ENCODE measurements around the gene ARHGEF16.

Gene ARHGEF16

DNA sequence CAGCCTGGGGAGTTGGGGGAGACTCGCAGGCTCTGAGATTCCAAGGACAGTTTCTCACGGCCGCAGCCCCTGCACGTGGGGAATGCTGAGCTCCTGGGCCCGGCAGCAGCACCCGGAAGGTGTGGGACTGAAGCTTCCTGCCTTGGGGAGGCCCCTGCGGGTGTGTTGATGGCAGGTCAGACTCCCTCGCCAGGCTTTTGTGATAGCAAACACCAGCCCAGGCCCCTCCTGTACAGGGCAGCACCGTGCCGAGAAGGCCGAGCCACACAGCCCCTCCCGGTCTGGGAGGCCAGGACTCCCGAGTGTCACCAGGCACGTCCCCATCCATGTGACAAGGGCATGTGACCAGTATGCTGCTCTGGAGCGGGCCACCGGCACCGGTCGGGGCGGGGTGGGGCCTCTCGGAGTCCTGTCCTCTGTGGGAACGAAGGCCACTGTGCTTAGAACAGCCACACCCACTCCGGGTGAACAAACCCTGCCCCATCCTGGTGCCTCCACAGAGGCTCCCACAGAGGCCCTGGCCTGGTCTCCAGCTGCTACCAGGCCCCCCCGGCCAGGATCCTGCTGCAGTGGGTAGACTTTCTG is 31.1 kb upstream of the ARHGEF16 start:
- DNase-seq: no peak

DNA sequence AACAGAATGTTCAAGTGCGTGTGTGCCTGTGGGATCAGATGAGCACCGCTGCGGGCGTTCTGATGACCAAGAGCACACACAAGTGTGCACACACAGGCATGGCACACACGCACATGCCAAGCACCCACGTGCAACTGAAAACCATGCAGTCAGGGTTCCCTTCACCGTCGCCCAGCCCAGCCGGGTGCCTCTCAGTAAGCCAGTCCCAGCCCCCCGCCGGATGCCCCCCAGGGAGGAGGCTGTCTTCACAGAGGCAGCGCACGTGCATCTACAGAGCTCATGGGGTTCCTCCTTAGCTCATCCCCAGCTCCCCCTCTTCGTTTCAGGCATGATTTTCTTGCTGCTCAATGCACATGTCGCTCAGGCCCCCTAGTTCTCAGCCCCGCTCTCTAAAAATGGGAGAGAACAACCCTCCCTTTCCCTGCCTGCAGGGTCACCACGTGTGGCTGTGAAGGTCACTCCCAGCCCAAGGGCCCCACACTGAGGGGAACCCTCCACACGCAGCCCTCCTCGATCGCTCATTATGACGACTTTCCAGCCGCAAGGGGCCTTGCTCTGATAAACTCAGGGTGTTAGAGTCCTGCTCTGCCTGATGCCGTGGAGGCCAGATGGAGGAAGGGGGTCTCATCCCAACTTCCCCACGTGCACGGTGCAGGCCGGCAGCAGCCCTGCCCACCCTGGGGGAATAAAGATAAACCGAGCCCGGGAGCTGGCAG is 30.4 kb upstream of the ARHGEF16 start:
- DNase-seq: no peak

DNA sequence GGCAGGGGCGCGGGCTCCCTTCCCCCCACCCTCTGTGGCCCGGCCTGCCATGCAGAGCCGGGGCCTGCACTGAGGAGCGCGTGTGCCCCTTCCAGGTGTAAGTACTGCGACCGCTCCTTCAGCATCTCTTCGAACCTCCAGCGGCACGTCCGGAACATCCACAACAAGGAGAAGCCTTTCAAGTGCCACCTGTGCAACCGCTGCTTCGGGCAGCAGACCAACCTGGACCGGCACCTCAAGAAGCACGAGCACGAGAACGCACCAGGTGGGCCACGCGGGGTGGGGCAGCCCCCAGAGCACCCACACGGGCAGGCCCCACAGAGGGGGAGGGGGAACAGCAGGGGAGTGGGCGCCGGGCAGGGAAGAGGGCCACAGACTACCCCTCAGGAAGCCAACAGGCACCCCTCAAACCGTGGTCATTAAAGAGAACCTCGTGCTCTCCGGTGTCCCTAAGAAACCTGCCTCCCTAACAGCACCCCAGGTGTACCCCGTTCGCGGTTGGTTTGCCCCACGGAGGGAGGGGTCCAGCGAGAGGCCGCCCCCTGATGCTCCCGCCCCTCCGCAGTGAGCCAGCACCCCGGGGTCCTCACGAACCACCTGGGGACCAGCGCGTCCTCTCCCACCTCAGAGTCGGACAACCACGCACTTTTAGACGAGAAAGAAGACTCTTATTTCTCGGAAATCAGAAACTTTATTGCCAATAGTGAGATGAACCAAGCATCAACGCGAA is 28.8 kb upstream of the ARHGEF16 start:
- DNase-seq: no peak

DNA sequence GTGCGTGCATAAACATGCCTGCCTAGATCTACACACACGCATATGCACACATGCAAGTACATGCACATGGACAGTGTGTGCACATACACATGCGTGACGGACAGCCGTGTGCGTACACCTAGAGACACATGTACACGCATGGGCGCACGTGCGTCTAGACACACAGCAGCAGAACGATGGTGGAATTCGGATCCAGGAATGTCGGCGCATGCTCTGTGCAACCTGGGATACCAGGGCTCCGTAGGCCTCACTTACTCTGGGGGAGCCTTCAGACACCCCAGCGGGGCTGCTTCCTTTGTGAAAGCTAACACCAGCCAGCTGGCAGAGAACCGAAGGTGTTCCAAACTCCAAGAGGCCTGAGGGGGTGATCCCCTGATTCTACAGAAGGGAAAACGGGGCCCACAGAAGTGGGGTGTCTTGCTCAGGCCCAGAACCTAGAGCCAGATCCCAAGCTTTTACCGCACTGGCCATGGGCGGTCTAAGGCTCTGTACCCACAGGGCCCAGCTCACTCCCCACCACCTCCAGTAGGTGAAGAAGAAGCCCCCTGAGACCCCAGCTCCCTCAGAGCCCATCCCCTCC is 27.4 kb upstream of the ARHGEF16 start:
- DNase-seq: no peak

DNA sequence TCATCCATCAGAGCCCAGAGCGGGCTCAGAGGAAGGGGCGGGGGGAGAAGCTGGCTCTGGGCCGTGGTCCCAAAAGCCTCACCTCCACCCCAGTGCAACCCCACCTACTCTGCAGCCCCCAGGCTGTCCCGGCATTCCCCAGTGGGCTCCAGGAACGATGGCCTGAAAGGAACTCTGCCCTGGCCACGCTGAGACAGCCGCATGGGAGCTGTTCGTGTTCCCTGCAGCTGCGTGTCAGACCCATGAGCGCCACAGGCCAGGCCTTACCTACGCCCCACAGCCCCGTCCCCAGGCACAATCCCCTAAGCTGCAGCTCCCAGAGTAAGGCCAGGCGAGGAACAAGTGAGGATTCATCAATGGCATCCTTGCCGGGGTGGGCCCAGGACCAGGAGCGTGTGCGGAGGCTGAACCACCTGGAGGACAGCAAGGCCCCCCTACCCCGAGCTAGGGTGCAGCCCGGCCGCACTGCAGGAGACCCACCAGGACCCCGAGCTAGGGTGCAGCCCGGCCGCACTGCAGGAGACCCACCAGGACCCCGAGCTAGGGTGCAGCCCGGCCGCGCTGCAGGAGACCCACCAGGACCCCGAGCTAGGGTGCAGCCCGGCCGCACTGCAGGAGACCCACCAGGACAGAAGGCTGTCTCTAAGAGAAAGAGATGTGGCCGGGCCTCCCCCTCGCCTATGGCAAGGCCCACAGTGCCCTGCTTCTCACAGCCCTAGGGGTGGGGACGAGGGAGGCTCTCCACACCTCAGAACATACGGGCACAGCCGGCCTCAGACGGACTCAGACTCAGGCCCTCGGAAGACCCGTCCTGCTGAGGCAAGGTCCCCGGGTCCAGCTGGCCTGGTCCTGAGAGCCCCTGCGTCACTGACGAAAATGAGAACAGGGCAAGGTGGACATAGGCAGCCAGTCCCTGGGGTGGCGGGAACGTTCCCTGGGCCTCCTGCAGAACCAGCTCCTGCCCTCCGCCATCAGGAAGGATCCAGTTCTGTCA is 26.5 kb upstream of the ARHGEF16 start:
- DNase-seq: no peak

DNA sequence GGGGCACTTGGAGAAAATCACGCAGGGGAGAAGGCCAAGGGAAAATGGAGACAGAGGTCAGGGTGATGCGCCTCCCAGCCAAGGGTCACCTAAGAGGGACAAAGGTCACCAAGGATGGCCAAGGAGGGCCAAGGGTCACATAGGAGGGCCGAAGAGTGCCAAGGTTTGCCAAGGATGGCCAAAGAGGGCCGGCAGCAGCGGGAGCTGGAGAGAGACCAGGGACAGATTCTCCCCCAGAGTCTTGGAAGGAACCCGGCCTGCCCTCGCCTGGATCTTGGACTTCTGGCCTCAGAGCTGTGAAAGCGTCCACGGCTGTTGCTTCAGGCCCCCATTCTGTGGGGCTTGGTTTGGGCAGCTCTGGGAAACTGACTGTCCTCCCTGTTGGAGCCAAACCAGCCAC is 25.6 kb upstream of the ARHGEF16 start:
- DNase-seq: no peak

DNA sequence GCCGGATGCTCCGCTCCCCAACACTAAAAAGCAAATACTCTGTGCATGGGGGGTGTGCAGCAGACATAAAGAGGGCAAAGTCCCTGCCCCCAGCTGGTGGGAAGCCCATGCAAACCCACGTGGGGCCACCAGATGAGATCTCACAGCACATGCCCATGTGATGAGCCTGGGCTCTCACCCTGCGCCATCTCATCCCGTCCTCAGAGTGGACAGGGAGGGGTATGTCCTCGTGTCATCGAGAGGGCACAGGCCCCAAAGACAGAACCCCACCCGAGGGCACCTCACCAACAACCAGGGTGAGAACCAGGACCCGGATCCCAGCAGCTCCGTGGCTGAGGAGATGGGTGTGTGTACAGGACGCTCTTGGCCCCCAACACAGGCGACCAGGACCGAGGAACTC is 25.1 kb upstream of the ARHGEF16 start:
- no peak for DNase-seq

DNA sequence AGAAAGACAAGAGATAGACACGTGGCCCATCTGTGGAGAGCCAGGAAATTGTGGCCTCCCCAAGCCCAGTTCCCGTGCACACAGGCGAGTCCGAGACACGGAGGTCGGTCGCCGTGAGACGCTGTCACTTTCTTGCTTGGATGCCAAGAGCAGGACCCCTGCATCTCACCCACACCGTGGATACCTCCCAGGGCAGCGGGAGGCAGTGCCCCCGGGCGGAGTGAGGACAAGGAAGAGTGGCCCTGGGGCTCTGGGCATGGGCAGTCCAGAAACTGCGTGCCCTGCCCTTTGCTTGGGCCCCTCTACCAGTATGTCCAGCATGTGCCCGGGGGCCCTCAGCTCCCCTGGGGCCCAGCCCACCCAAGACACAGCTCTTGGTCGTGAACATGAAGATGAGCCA is 24.7 kb upstream of the ARHGEF16 start:
- DNase-seq: no peak

DNA sequence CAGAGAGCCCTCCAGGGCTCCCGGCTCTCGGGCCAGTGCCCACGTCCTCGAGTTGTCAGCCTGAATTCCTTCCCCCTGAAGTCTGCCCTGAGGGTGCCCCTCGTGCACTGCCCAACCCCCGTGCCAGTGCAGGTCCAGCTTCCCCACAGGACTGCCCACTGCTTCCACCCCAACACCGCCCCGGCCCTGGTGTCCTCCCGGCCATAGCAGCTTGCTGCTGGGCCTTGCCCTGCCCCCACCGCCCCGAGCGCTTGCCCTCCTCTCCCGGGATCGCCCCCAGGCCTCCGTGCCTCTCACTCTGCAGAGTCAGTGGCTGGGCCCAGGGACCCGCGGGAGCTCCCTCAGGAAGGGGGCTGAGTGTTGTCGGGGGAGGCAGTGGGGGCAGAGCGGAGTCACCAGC is 24.1 kb upstream of the ARHGEF16 start:
- no peak for DNase-seq

DNA sequence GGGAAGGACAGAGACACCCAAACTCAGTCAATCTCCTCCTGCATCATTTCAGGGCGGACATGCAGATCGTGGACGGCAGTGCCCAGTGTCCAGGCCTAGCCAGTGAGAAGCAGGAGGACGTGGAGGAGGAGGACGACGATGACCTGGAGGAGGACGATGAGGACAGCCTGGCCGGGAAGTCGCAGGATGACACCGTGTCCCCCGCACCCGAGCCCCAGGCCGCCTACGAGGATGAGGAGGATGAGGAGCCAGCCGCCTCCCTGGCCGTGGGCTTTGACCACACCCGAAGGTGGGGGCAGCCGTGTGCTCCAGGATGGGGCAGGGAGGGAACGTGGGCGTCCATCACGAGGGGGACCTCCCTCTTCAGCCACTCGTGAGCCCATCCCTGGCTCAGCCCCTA is 23.6 kb upstream of the ARHGEF16 start:
- no peak for DNase-seq

DNA sequence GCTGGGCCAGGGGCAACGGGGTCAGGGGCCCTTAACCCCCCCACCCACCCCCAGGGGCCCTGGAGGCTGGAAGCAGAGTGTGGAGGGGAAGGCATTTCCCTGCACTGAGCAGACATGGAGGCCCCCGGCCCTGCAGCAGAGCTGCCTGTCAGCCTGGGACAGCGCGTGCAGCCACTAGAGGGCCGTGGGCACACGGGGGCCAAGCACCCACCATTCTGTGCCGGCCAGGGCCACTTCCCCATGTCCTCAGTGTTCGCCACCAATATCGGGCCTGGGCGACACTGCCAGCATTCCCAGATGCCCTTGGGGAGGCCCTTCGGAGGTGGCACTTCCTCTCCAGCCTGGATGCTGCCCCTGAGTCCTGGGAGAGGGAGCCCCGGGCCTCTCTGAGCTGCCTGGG is 23.2 kb upstream of the ARHGEF16 start:
- DNase-seq: peak in 1 of 2 experiments; percentile 6

DNA sequence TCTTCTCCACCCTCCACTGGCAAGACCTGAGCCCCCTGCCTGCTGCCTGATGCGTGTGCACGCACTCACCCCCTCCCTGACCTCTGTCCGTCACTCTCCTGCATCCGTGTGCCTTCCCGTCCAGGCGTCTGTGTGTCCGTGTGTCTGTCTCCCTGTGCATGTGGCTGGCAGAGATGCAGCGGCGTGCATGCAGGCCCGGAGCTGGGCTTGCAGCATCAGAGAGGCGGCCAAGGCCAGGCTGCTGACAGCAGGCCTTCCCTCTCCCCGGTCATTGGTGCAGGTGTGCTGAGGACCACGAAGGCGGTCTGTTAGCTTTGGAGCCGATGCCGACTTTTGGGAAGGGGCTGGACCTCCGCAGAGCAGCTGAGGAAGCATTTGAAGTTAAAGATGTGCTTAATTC is 22.8 kb upstream of the ARHGEF16 start:
- DNase-seq: no peak

DNA sequence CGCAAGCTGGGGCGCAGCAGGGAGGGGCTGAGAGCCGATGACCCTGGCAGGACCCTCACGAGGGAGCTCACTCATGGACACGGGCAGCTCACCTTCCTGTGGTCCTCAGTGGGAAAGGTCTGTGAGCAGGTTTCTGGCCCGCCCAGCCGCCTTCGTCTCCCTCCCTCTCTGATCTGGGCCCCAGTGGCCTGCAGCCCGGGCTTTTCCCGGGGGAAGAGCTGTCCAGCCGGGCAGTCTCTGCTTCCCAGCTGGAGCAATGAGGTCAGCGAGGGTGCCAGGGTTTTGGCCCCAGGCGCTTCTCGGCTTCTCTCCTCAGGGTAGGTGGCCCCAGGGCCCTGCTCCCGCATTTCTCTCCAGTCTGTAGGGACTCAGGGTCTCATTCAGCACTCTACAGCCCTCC is 22.2 kb upstream of the ARHGEF16 start:
- DNase-seq: no peak

DNA sequence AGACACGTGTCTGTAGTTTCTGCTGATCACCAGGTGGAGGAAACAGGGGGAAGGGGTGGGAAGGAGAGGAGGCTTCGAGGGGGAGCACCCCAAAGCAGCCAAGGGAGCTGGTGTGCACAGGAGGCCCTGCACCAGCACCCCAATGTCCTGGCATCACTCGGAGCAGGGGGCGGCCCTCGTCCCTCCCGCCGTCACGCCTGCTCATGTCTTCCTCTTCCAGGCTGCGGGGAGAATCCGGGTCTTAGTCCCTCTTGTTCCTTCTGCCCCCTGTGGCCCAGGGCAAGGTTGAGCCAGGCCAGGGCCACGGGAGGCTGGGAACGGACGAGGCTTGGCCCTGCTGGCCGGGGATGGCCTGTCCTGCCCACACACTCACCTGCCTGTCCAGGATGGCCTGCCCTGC is 21.4 kb upstream of the ARHGEF16 start:
- no peak for DNase-seq

DNA sequence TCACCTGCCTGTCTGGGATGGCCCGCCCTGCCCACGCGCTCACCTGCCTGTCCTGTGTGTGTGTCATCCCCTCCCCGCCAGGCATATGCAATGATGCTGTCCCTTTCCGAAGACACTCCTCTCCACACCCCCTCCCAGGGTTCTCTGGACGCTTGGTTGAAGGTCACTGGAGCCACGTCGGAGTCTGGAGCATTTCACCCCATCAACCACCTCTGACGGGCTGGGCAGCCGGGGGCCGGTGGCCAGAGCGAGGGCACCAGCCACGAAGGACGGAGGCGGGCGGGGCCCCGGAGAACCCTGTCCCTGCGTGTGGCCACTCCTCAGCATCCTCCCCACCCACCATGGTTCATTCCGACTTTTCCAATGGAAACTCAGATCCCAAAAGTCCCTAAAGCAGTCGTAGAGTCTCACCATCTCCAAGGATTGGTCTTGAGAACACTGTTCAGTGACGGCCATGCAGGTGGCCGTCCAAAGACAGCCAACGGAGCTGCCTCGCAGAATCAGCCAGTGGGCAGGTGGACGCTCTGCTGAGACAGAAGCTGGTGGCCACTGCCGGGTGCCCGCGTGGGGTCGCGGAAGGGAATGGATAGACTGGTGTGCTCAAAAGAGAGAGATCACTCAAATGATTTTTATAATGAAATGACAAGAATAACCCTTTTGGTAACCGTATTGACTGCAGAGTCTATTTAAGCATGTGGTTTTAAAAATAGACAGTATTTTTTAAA is 20.7 kb upstream of the ARHGEF16 start:
- DNase-seq: no peak

DNA sequence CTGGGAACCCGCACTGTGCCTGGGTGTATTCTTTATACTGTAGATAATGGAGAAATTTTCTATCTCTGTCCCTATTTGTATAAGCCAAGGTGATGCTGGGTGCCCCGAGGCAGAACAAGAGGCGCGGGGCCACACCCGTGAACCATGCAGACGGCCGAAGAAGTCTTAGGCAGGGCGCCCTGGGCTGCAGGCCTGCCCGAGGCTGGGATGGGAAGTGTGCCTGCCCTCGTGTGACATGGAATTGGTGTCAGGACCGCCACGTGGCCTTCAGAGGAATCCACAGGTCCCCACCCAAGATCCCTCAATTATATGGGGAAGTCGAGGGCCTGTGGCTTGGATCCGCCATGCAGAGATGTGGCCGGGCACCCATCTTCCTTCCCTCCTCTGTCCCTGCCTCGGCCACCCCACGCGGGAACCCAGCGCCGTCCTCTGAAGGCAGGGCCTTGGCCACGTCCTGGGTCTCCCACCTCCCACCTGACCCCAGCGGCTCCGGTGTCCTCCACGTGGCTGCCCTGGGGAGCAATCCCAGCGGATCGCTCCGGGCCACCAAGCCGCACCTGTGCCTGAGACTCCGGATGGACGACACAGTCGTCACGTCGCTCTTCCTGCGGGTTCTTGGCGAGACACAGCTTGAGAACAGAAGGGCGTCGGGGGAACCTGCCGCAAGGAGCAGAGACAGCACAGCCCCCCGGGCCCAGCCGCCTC is 19.9 kb upstream of the ARHGEF16 start:
- DNase-seq: no peak

DNA sequence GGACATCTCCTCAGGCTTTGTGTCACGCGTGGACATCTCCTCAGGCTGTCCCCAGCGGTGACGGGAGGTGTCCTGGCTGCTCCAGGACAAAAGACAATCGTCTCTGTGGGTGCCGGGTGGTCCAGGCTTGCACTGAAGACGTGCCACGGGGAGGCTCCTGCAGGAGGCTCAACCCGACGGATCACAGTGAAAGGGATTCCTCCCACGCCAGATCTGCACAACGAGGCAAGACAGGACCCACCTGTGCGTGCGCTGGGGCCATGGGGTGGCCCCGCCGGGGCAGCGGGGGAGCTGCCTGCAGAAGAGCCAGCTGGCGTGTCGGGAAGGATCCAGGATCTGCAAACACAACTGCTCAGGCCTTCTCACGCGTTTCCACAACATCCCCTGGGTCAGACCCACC is 18.8 kb upstream of the ARHGEF16 start:
- DNase-seq: no peak

DNA sequence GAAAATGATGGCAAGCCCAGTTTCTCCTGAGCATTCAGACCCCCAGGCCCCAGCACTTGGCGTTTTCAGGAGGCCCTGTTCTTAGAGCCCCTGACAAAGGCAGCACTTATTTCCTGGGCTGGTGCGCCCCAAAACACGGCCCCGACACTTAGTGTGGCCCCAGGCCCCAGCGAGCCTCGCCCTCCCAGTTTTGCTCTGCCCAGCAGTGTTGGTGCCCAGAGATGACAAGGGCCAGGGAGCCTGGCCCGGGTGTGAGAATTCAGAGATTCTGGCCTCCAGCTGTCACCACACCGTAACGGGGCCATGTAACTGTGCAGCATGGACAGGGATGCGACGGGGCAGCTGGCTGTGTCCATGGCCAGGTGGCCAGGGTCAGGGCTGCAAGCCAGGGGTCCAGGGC is 18.0 kb upstream of the ARHGEF16 start:
- DNase-seq: no peak

DNA sequence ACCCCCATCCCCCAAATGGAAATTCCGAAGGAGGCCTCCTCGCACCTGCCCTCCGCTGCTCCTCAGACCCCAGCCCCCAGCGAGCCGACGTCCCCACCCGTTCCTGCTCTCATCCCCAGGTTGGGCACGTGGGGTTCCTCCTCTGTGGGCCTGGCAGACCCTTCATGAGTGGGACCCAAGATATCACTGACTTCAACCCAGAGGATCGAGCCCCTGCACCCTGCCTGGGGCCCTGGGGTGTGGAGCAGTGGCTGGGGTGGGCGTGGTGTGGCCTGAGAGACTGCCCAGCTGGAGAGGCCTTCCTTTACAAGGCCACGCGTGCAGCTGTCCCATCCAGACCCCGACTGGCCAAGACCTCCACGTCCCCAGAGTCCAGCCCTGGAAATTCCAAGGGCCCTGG is 17.6 kb upstream of the ARHGEF16 start:
- no peak for DNase-seq

DNA sequence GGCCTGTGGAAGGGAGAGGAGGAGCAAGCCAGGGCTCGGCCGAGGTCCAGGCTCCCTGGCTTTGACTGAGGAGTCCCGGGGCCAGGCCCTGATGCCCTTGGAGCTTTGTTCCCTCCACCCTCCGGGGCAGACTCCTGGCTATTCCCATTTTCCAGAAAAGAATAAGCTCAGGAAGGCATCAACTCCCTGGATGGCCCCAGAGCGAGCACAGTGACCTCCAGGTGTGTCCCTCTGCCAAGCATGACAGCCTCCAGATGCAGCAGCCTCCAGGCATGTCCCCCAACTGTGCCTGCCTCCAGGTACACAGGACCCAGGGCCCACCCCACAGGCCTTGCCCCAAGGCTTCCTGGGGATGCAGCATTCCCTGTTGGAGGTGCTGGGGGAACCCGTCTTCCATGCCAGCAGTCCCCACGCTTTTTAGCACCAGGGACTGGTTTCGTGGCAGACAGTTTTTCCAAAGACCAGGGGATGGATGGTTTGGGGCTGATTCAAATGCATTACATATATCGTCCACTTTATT is 15.7 kb upstream of the ARHGEF16 start:
- no peak for DNase-seq

Data from NCI-H524 (cell line).